Measurements from ENCODE around the gene MYLK4.

GRCh38 chr6:2632976-2633584, 117.6 kb downstream of the MYLK4 start:
- TF ChIP-seq POLR2AphosphoS5 (IDR thresholded peaks at IDR 0.05; ENCODE audit: borderline replicate concordance, low read depth, low read length) (no peak), EZH2 (IDR thresholded peaks at IDR 0.05) (no peak), FOXP2 (optimal IDR thresholded peaks at IDR 0.05; ENCODE audit: control extremely low read depth, extremely low read length, insufficient read depth) (no peak)

All from SK-N-MC (cell line).